HG03342 (cell line): ENCODE measurements around the gene FLAD1.

Experiments used
- ATAC-seq: cut with Tn5 transposase; IDR thresholded peaks from one replicate; pipeline ENCODE4 v1.9.1; 2021; ENCODE audit warnings: mild to moderate bottlenecking, moderate library complexity; ENCODE audit not compliant: unreplicated experiment

FLAD1 gene

GRCh38 chr1:155002464-155003226 lies 19.5 kb downstream of the FLAD1 start, which contains the start of gene ZBTB7B:
ZBTB7B (plus strand) TSS chr1:155002802; CDS start chr1:155014661, 11,859 bp downstream.
- no peak for ATAC-seq

DNA sequence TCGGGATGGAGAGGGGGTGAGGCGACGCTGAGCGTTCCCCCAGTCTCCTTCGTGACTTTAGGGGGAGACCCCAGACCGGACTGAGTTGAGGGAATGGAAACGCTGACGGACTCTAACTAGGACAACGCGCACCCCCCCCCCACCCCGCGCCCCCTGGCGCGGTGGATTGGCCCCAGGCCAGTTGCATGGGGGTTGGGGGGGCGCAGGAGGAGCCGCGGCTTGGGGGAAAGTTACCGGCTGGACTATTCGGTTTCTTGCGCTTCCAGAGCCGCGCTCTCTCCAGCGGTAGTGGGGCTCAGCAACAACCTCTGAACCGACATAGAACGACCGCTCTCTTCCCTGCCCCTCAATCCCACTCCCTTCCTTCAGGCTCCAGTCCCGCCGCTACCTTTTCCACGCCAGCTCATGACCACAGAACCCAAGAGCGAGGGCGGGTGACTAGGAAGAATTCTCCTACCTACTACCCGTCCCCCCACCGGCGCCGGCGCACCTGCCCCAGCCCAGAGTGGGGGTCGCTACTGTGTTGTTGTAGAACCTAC lies 20.2 kb downstream of the FLAD1 start:
- ATAC-seq, result no peak

DNA sequence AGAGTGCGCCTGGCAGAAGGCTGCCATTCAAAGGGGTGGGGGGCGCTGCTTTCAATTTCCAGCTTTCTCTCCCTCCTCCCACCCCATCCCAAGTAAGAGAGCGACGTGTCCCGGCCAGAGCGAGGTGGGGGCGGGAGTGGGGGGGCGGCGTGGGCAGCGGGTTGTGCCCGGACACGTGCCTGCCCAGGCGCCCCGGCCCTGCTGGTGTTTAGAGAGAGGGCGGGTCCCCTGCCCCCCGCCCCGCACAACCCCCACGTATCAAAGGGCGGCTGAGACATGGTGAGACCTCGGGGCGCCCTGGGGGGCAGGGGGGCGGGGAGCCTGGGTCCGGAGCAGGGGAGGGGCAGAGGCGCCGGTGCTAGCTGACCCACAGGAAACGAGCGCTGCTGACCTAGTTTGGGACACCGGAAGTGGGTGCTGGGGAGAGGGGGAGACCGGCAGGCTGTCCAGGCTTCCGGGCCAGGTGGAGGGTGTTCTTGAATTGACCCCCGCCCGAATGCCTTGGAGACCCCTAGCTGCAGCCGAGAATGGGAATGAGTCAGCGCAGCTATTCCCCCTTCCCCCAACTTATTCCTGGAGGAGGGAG lies 20.7 kb downstream of the FLAD1 start:
- no peak for ATAC-seq

DNA sequence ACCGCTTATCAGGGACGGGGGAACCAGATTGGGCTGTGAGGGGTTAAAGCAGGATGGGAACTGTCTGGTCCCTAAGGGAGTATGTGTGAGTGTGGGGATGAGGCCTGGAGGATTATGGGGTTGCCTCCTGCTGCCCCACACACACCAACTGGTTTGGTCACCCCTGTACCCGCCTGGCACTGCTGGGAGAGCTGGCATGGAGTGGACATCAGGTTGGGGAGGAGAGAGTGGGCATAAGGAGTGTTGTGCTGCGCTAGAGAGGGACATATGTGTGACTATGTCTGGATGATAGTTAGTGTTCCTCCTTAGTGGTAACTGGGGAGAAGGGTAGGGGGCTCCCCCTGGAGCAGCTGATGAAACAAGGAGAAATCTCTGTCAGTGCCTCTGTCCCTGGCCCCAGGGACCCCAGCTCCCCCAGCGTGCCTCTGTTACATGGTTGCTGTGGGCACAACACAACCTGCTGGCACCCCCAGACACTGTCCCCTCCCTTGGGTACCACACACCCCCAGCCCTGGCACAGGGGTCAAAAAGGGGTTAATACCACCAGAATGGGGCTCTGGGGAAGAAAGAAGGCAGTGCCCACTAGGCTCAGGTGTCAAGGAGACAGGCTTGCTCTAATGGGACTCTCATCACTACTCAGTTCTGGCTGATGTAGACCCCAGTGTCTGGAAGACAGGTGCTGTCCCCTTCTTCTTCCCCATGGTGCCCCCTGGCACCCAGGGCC lies 21.4 kb downstream of the FLAD1 start:
- ATAC-seq, result no peak

DNA sequence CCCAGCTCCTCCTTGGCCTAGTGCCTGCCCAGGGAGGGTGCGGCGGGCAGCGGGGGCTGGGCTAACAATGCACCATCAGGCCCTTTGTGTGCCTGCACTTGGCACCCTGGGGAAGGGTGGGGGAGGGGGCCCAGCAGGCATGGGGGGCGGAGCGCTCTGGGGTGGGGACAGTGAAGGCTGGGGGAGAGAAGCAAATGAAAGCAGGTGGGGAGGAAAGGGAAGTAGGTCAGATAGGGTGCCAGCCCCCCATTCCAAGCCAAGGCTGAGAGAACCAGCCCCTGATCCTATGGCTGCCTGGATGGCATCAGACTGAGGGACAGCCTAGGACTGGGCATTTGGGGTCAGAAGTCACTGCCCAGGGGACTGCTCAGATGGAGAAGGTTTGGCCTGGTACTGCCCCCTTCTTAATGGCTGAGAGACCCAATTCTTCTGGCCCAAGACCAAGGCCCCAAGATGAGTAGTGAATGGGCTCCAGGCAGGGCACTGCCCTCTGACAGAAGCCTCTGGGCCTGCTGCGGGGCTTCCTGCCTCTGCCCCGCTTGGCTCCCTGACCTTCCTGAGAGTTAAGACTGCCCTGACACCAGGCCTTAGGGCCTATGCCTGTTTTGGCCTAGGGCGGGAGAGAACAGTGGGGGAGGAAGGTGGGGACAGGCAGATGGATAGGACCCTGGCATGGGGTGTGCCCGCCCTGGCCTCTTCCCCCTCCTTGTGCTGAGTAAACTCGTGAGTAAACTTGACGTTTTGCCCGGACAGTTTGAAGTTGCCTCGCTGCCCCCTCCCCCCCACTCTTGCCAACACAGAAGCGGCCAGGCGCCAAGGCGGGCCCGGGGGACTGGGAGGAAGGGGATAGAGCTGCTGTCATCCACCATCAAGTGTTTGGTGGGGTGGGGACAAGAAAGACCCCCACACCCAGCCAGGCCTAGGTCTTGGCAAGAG lies 22.2 kb downstream of the FLAD1 start:
- ATAC-seq, result no peak

DNA sequence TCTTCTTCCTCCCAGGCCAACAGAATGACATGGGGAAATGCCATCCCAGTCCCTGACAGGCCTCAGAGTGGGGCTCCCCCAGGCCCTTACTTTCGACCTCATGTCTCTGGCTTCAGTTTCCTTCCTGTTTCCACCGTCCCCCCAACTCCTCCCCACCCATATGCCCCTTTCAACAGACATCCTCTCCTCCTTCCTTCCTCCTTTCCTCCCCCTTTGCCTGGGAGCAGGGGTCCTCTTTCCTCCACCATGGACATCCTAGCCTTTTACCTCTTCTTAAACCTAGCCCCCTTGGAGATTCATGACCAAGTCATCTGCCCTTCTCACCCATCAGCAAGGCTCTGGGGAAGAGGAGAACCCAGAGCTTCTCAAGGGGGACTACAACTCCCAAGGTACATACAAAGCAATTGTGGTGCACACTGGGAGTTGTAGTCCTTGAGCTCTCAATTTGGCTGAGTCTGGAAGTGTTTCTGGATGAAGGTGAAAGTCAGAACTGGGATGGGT lies 23.5 kb downstream of the FLAD1 start:
- ATAC-seq, result no peak

GRCh38 chr1:155007251-155007828 lies 24.2 kb downstream of the FLAD1 start:
- no peak for ATAC-seq

DNA sequence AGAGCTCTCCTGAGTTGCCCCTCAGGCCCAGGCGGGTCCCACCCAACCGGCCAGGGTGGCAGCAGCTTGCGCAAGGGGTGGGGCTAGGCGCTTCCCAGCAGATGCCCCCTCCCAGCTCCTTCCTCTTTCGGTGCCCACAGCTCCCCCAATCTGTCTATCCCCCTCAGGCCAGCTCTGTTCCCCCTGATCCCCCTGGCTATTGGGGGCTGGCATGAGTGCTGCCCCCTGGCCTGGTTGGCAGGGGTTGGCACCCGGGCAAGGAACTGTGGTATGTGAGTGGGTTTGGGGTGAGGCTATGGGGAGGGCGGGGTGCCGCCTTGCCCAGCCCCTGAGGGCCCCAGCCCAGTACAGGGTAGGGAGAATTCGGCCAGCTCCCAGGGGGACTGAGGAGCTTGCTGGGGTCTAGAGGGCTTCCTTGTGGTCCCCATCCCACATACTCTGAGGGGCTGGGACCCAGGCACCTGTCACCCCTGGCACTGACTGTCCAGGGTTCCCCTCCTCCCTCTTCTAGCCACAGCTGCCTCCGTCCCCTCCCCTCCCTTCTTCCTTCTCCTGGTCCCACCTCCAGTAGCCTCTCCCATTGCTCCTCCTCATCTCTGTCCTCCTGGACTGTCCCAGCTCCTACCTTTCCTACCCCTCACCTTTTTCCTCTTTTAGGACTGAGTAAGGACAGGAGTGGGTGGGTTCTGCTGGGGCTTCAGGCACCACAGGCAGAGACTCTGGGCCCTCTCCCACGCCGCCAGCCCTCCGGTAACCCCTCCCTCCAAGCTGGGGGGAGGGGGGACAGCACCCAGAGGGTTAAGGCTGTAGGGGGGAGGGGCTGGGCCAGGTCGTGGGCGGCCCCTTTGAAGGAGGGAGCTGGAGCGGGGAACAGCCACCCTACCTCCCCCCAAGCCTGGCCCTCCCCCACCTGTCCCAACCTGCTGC lies 25.1 kb downstream of the FLAD1 start:
- no peak for ATAC-seq

GRCh38 chr1:155009221-155009711 lies 26.1 kb downstream of the FLAD1 start:
- no peak for ATAC-seq

DNA sequence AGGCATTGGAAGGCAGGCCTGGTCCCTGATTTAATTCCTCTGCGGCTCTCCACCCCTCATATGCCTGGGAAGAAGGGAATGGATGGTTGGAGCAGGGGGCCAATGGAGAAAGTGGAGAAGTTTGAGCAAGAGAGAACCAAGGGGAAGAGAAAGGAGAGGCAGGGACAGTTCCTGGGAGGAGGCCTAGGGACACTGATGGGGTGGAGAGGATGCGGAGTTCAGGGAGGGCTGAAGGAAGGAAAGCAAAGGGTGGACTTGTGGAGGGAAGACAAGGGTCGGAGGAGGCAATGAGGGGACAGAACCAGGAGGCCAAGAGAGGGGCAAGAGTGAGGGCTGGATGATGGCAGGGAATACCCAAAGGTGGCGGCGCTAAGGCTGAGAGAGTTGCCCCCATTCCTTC lies 26.6 kb downstream of the FLAD1 start:
- ATAC-seq, result no peak

DNA sequence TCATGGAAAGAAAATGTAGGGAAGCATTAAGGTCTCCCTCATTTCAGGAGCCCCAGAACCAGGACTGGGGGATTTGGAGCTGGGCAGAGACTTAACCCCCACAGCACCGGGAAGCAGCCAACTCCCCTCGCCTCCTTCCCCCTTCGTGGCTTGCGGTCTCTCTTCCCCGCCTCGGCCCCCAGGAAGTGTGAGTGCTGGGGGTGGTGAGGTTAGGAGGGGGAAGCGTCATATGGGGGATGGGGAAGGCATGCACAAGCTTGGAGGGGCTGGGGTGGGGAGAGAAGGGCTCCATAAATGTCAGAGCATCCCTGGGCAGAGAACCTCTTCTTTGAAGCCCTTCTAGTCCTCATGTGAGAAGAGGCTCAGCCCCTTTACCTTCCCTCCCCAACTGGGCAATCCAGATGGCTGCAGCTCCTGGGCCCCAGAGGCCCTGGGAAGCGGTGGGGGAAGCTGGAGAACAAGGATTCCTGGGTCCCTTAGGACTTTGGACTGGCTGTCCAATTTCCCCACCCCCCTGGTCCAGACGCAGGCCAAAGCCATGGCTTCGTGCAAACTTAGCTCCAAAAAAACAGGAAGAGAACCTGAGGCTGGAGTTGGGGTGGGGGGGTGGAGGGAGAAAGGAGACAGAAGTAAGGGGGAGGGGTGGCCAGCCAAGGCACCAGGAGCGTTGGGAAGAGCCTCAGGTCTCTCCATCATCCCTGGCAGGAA lies 27.2 kb downstream of the FLAD1 start:
- no peak for ATAC-seq

DNA sequence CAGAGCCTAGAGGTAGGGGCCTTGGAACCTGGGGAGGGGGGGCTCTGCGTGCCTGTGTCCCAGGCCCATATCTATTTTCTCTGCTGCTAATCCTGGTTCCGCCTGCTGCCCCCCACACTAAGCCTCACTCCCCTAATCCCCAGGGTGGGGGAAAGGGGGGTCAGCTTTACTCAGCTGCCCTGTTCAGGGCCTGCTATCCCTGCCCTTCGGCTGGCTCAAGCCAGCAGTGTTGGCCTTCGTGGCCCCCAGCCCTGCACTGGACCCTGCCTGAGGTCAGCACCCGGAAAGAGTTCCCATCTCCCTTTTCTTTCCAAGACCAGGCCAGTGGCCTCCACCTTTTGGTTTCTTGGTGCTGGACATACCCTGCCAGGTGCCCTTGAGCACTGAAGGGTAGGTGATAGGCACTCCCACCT lies 27.9 kb downstream of the FLAD1 start:
- no peak for ATAC-seq

DNA sequence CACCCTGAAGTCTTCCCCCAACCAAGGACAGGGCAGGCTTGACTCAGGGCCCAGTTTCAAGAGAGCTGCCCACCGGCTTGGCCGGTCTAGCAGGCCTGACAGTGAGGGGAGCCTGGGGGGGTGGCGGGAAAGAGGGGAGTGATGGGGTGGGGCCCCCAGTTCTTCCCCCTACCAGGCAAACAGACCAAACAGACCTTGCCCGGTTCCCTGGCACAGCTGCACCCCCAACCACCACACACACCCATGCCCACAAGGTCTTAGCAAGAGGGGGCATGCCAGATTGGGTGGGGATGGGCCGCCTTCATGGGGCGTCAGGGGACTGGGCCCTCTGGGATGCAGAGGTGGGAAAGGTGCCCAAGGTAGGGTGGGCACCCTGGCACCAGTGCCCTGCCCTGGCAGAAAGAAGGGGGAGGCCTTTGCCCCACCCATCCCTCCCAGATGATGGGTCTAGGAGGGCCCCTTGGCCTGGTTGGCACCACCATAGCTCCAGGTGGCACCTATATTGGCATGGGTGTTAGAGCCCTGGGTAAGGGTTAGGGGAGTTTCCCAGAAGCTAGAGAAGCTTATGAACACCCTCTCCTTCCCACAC lies 28.4 kb downstream of the FLAD1 start:
- no peak for ATAC-seq

DNA sequence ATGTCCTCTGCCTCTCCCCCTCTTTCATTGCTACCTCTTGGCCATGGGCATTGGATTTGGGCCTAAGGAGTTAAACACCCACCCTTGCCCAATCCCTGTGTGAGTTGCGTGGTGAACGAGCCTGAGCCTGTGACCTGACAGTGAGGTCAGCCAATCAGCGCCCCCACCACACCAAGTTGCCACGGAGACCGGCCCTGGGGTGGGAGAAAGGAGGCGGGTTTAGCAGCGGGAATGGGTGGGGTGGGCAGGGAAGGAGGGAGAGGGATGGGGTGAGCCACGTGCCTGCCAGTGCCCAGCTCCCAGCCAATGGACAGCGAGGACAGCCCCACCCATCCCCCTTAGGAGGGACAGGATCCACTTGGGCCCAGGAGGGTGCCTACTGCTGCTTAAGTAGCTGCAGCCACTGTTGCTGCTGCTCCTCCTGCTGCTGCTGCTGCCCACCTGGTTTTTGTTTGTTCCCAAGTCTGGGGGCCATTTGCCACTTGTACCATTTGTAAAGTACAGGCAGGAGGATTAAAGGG lies 28.9 kb downstream of the FLAD1 start:
- ATAC-seq, result no peak

GRCh38 chr1:155012776-155013602 lies 29.8 kb downstream of the FLAD1 start:
- ATAC-seq, result no peak

- ATAC-seq, result no peak
Observed at GRCh38 chr1:155013632-155014031, 30.5 kb downstream of the FLAD1 start.
